HEK293T (cell line): ENCODE measurements around the gene MYH7.

Experiments used
- ARNT ChIP-seq: fragments of 450-650 bp; IDR thresholded peaks from 2 replicates; pipeline ENCODE4 v1.6.1; 2017; ENCODE audit warnings: mild to moderate bottlenecking
- BHLHE40 ChIP-seq: fragments of 450-650 bp; IDR thresholded peaks from 2 replicates; pipeline ENCODE4 v1.6.1; 2016; ENCODE audit warnings: mild to moderate bottlenecking, moderate library complexity, borderline replicate concordance
- ELF4 ChIP-seq: fragments of 450-650 bp; IDR thresholded peaks from 2 replicates; pipeline ENCODE4 v1.6.1; 2017; ENCODE audit warnings: antibody characterized with exemption
- FOXA1 ChIP-seq: fragments of 450-650 bp; IDR thresholded peaks from 2 replicates; pipeline ENCODE4 v1.6.1; 2016; ENCODE audit warnings: mild to moderate bottlenecking
- FOXK2 ChIP-seq: fragments of 450-650 bp; IDR thresholded peaks from 2 replicates; pipeline ENCODE4 v1.6.1; 2016; ENCODE audit warnings: mild to moderate bottlenecking
- FOXM1 ChIP-seq: fragments of 450-650 bp; IDR thresholded peaks from 2 replicates; pipeline ENCODE4 v1.6.1; 2017; ENCODE audit warnings: mild to moderate bottlenecking, borderline replicate concordance
- HDGF ChIP-seq: fragments of 450-650 bp; IDR thresholded peaks from 2 replicates; pipeline ENCODE4 v1.6.1; 2017; ENCODE audit warnings: antibody characterized with exemption, borderline replicate concordance
- LEF1 ChIP-seq: fragments of 450-650 bp; IDR thresholded peaks from 2 replicates; pipeline ENCODE4 v1.6.1; 2017; ENCODE audit warnings: mild to moderate bottlenecking, borderline replicate concordance
- NFRKB ChIP-seq: fragments of 450-650 bp; IDR thresholded peaks from 2 replicates; pipeline ENCODE4 v1.6.1; 2016; ENCODE audit warnings: mild to moderate bottlenecking, moderate library complexity
- PKNOX1 ChIP-seq: fragments of 450-650 bp; IDR thresholded peaks from 2 replicates; pipeline ENCODE4 v1.6.1; 2016
- SP1 ChIP-seq: fragments of 450-650 bp; IDR thresholded peaks from 2 replicates; pipeline ENCODE4 v1.6.1; 2017
- SUZ12 ChIP-seq: fragments of 450-650 bp; IDR thresholded peaks from 2 replicates; pipeline ENCODE4 v1.6.1; 2016; ENCODE audit warnings: mild to moderate bottlenecking
- TARDBP ChIP-seq: fragments of 450-650 bp; IDR thresholded peaks from 2 replicates; pipeline ENCODE4 v1.6.1; 2016
- ZNF384 ChIP-seq: fragments of 450-650 bp; IDR thresholded peaks from 2 replicates; pipeline ENCODE4 v1.6.1; 2016

GRCh38 chr14:23388996-23389395 lies 46.5 kb downstream of the MYH7 start:
- no peak for TF ChIP-seq FOXM1
- TF ChIP-seq SP1 = no peak
- no peak for TF ChIP-seq FOXA1
- no peak for TF ChIP-seq BHLHE40
- no peak for TF ChIP-seq SUZ12
- TF ChIP-seq TARDBP = no peak
- no peak for TF ChIP-seq NFRKB
- no peak for TF ChIP-seq LEF1
- no peak for TF ChIP-seq HDGF
- no peak for TF ChIP-seq ARNT
- no peak for TF ChIP-seq FOXK2
- TF ChIP-seq PKNOX1 = no peak
- TF ChIP-seq ZNF384 = no peak
- no peak for TF ChIP-seq ELF4
